Muscle of arm (tissue), 12 donors: ENCODE measurements around the gene PGBD1. TPM values are rescaled to one million over a fixed set of nuclear protein-coding genes. Genes with fewer than 3 reads are reported as not detected.
"Not testable (repeated sequence)": the region's sequence is repeated elsewhere in the genome, so short reads cannot be mapped to it uniquely, and the experiment has no call there.

Experiments
- DNase-seq: peaks from one replicate; pipeline ENCODE4 v3.0.0-alpha.2; 2013
- polyA plus RNA-seq, 12 donors: library from polyadenylated mRNA; unstranded; fragments of 120-200 nt; gene quantifications; one replicate each; pipeline ENCODE4 v1.2.1, GENCODE V29; 2013; ENCODE audit not compliant: insufficient read length in 12 of 12

PGBD1 gene
- polyA plus RNA-seq, 12 donors = 5.1 to 8.8 (median 6.9) TPM; not detected in 2

DNA sequence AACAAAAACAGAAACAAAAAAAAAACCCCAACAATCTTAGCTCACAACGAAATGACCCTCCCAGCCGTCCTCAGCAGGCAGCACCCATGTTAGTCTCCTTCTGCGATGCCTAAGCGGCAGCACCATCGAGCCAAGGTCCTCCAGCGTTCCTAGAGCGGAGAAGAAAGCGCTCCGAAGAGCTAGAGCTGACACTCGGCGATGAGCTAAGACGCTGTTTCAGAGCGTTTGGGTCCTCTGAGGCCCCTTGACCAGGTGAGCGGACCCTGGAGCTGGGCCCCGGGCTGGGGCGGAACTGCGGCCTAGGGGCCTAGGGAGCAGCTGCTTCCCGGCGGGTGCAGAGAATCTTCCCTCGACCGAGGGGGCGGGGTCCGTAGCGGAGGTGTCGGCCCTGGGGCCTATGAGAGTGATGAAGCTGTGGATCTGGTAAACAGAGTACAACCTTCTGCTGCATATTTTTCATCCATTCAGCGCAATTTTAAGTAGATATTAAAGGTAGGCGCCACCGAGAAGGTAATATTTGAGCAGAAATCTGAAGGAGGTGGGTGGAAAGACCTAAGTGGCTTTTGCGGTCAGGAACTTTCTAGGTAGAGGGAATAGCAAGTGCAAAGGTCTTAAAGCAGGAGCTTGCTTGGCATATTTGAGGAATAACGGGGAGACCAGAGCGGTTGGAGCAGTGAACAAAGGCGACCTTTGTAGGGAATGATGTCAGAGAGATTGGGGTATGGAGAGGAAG, 14.2 kb upstream of the PGBD1 start, which contains the start of gene ZSCAN26:
ZSCAN26 (plus strand) TSS at position 182 of the 733 bp plus-strand sequence. CDS start 4,777 bp downstream, outside the sequence.
- peak; percentile 95 for DNase-seq

DNA sequence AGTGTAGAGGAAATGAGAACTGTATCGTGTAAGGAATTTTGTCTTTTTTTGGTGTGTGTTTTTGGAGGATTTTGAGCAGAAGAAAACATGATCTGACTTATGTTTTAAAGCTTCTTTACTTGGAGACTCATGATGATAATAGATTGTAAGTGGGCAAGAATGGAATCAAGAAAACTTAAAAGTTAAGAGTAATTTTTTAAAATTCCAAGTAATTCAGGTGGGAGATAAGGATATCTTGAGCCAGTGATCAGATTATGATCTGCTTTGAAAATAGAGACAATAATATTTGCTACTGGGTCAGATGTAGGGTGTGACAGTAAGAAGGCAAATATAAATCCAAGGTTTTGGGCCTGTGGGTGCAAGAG, 13.7 kb upstream of the PGBD1 start:
- DNase-seq = peak; percentile 13

DNA sequence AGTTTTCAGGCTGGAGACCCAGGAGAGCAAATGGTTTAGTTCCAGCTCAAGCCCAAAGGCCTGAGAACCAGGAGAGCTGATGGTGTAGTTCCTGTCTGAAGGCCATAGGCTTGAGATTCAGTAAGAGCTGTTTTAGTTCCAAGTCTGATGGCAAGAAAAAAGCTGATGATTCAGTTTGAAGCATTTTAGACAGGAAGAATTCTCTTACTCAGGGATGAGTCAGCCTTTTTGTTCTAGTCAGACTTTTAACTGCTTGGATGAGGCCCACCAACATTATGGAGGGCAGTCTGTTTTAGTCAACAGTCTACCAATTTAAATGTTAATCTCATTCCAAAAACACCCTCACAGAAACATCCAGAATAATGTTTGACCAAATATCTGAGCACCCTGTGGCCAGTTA, 11.9 kb upstream of the PGBD1 start:
- DNase-seq = no peak

DNA sequence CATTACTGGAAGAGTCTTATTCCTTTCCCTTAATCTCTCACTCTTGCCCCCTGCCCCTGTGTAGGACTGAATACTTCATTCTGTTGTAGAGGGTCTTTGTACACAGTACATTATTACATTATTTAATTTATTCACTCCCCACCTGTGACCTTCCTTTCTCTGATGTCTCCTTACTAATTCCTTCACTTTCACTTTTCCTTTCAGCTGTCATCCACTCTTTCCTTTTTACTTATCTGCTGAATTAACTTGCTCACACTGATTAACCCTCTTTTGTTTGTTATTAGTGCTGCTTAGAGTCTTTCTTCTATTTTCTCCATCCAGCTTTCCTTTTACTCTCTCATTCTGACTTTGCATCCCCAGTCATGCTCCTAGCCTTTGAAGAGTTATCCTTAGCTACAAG, 6.5 kb upstream of the PGBD1 start:
- DNase-seq = no peak

DNA sequence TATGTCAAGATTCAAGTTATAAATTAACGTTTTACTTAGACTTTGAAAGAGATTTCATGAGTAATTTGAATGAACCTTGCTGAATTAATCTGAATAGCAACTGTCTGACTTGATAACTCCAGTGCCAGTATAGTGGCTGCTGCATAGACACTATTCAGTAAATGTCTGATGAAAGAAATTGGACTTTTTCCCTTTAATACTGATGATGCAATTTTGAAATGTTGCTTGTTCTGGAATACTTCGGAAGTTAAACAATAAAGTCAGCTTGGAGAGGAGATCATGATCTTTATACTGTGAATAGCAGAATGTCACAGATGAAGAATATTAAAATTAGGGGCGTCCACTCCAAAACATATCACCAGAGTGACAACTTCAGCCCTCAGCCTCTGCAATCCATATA, 3.6 kb upstream of the PGBD1 start:
- no peak for DNase-seq

DNA sequence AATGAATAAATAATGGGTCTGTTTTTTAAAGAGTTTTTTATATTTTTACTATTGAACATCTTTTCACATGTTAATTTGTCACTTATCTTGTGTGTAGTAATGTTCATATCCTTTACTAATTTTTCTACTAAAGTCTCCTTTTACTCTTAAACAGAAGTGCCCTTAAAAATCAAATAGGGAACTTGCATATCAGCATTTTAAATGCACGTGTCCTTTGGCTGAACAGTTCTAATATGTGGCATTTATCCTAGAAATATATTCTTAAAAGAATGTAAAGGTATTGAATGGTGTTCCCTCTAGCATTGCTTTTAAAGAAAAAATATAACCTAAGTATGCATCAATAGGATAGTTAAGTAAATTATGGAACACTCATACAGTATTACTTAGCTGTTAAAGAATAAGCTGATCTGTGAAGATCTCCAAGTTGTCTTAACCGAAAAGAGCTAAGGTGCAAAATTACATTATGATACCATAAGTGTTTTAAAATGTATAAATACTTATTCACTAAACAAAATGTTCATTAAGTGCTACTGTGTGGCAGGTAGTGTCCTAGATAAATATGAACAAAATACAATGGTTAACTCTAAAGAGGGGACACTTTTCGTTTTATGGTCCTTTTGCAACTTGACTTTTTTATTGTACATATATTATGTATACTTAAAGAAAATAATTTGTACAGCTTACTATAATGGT, 631 bp upstream of the PGBD1 start:
- no peak for DNase-seq

DNA sequence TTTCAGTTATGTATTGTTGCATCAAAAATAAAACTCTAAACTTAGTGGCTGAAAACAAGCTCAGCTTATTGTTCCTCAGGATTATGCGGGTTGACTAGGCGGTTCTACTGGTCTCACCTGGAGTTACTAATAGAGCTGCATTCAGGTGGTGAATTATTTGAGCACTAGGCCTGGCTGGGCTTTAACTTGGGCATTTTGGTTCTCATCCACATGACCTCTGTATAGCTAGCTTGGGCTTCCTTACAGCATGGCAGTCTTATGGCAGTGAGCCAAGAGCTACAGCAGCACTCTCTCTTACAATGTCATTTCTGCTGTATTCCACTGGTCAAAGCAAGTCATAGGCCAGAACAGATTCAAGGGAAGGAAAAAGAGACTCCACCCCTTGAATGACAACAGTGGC, 1.6 kb downstream of the PGBD1 start:
- no peak for DNase-seq

DNA sequence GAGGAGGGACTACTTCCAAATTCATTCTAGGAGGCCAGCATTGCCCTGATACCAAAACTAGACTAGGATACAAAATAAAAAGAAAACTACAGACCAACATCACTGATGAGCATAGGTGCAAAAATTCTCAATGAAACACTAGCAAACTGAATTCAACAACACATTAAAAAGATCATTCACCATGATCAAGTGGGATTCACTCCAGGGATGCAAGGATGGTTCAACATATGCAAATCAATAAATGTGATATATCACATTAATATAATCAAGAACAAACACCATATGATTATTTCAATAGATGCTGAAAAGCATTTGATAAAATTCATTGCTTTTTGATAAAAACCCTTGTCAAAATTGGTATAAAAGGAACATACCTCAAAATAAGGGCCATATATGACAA, 10.2 kb downstream of the PGBD1 start:
- no peak for DNase-seq

DNA sequence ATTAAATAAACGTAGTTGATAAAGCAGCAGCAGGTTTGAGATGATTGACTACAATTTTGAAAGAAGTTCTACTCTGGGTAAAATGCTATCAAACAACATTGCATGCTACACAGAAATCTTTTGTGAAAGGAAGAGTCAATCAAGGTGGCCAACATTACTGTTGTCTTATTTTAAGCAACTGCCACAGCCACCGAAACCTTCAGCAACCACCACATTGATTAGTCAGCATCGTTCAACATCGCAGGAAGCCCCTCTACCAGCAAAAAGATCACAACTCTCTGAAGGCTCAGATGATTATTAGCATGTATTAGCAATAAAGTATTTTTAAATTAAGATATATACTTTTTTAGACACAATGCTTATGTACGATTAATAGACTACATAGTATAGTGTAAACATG, 14.0 kb downstream of the PGBD1 start:
- no peak for DNase-seq

DNA sequence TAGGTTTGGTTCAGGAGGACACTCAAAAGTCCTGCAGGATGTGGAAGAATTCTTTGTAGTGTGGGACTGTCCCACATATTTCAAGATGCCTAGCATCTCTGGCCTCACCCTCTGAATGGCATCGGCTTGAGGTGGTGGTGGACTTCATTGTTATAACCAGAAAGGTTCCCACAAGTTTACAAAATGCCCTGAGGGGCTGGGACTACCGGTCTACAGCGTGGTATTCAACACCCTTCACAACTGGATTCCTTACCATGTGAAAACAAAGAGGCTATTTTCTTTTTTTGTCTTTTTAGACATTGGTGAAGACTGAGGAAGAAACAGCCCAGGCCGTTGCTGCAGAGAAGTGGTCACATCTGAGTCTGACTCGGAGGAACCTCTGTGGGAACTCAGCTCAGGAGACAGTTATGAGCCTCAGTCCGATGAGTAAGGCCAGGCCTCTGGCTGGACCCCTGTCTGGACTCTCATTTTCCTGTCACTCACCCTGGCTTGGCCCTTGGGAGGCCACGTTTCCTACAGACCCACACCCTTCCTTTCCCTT, 15.2 kb downstream of the PGBD1 start:
- no peak for DNase-seq

DNA sequence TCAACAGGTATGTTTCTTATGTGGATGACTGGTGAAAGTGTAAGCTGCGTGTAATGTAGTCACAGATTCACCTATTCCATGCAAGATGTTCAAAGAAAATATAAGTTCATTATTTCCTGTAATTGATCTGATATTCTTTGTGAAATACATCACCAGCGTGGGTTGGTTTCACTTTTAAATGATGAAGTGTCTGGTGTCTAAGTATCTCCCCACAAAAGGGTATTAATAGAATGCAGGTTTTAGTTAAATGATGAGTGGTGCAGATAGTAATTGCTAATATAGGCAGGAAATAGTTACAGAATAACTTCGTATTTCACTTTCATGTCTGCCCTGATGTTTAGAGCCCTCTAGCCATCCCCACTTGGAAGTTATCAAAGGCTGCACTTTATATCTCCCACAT, 22.2 kb downstream of the PGBD1 start:
- no peak for DNase-seq

DNA sequence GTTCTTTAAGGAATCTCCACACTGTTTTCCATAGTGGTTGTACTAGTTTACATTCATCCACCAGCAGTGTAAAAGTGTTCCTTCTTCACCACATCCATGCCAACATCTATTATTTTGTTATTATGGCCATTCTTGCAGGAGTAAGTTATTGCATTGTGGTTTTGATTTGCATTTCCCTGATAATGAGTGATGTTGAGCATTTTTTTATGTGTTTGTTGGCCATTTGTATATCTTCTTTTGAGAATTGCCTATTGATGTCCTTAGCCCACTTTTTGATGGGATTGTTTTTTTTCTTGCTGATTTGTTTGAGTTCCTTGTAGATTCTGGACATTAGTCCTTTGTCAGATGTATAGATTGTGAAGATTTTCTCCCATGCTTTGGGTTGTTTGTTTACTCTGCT, 25.0 kb downstream of the PGBD1 start:
- not testable (repeated sequence) for DNase-seq

DNA sequence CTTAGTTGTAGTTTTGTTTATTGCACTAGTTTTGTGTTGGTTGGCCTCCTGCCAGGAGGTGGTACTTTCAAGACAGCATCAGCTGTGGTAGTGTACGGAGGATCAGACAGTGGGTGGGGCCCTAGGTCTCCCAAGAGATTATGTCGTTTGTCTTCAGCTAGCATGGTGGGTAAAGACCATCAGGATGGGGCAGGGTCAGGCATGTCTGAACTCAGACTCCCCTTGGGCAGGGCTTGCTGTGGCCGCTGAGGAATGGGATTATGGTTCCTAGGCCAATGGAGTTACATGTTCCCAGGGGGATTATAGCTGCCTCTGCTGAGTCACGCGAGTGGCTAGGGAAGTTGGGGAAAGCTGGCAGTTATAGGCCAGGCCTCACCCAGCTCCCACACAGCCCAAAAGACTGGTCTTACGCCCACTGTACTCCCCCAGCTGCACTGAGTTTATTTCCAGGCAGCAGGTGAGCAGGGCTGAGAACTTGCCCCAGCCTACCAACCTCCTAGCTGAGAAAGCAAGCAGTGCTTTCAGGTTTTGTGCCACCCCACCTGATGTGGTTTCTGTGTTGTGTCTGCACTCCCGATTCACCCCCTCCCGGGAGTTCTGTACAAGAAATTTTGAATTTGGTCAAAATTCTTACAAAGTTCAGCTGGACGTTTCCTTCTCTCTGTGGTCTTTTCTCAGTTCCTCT, 29.9 kb downstream of the PGBD1 start:
- DNase-seq = no peak

DNA sequence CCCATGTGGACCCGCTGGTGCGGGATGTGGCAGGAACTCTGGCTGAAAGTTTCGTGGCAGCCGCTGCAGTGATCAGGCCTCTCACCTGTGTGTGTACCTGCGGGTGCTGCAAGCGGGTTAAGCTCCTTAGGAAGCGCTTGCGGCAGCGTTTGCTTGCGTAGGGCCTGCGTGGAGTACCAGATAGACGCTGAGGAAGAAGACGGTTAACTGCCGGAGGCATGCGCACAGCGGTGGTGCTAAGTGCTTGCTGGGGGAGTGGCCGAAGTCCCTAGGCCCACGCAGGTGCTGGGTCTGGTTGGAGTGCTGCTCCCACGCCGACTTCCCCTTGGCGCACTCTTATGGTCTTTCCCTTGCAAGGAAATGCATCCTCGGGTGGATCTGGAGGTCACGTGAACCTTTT, 31.6 kb downstream of the PGBD1 start:
- no peak for DNase-seq

DNA sequence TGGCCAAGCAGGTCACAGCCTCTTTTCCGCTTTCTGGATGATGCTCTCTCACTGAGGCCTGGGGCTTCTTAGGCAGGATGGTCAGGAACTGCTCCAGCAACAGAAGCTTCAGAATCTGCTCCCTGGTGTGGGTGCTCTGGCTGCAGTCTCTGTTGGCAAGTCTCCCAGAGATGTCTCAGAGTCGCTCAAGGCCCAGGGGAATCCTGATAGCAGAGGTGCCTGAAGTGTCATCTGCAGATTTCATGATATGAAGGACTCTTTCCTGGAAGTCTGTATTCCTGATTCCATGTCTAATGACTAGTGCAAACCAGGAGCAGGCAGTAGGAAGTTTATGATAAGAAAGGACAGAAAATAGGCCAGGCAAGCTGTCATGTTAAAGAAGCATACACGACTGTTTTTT, 34.3 kb downstream of the PGBD1 start:
- DNase-seq = no peak

DNA sequence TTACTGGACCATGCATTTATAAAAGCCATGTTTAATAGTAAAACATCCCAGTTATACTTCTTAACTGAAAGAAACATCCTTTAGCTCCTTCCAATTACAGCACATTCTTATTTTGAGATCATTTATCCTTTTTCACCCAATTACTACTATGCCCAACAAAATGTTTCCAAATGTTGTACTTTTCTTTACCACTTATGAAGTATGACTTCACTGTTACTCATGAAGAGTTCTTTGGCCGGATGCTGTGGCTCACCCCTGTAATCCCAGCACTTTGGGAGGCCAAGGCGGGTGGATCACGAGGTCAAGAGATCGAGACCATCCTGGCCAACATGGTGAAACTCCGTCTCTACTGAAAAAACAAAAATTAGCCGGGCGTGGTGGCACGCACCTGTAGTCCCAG, 36.5 kb downstream of the PGBD1 start:
- not testable (repeated sequence) for DNase-seq

DNA sequence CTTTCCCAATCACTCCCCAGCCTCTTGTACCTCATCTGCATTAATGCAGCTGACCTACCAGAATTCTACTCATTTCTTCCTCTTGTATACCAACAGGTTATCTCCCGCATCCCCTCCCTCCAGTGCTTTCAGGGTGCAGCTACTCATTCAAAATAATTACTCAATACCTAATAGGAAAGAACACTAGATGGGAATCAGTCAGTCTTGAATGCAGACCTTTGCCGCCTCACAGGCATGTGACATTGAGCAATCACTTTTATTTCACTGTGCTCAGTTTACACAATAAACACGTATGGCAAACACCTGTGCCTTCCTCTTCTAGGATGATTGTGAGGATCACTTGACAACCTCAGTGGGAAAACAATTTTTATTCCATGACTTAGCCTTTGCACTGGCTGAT, 41.3 kb downstream of the PGBD1 start:
- no peak for DNase-seq

DNA sequence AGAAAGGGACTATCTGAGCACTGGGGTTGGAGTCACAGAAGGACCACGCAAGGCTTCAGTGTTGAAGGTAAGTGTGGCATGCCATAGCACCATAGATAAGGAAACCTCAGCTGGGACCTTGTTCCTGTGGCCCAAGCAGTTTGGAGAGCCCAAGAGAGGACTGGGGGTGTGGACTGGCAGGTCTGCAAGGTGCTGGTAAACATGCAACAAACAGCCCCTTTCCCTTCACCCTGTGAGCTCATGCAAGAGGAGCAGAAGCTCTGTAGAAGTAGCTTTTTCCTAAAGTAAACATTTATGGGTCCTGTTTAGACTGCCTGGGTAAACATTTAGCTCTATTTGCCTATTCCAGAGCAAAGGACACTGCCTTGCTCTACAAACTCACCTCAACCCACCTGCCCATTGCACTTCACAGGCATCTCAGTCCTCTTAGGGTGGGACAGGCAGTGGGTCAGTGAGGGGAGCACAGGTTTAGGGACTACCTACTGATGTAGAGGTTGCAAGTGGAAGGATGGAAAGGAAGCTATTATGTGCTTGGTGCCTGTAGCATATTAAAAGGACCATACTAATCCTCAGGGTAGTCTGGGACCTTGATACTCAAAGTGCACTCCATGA, 42.5 kb downstream of the PGBD1 start:
- DNase-seq = no peak

DNA sequence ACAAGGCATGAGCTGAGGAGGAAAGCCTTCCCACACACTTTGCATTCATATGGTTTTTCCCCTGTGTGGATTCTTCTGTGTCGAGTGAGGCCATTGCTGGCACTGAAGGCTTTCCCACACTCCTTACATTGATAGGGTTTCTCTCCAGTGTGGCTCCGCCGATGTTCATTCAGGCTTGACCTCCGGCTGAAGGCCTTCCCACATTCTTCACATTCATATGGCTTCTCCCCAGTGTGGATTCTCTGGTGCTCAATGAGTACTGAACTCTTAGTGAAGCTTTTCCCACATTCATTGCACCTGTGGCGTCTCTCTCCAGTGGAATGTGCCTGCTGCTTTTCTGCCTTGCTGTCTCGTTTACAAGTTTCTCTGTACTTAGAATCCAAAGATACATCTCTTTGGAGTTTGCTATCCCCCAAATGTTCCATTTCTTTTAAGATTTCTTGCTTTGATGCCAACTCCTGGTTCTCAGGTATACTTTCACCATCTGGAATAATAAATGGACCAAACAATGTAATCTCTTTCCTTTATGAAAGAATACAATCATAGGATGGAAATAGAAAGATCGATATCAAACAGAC, 45.1 kb downstream of the PGBD1 start:
- DNase-seq = no peak

DNA sequence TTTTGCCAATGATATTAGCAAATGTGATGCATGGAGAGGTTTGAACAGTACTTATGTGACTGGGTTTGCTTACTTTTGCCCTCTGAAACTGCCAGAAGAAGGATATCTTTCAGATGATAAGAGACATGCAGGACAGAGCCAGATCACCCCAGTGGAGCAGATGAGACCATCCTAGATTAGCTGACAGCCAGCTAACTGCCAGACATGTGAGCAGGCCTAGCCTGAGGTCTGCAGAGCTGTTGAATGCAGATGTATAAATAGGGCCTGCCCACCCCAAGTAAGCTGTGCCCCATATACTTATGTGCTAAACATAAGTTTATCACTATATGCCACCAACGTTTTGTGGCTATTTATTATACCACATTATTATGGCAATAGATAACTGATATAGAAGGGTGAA, 48.7 kb downstream of the PGBD1 start:
- no peak for DNase-seq

DNA sequence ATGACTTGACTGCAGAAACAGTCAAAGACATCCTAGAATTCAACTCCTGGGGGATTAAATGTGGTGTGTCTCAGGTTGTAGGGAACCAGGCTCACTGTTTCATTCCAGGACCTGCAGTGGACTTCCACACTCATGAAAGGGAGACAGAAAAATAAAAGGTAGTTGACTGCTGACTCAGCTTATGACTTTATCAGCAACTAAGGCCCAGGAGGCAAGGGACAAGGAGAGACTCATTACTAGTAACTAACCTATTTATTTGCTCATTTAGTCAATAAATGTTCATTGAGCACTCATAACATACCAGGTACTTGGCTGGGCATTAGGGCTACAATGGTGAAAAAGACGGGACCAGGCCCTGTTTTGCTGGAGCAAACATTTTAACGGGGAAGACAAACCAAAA, 51.7 kb downstream of the PGBD1 start:
- no peak for DNase-seq

DNA sequence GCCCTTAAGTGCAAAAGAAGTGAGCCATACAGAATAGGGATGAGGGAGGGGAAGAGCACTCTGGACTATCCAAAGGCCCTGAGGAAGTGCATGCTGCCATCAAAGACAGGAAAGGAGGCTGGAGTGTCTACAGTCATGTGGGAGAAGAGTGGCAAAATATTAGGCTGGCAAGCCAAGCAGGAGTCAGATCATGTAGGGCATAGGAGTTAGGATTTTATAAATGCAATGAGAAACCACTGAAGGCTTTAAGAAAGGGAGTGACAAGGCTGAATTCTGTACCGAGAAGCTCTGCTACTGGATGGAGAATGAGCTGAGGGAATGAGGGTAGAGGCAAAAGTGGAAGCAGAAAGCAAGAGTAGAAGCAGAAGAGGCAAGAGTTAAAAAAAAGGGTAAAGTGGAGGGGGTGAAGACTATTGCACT, 52.2 kb downstream of the PGBD1 start:
- no peak for DNase-seq
